HG03354 (cell line): Measurements from ENCODE around the gene KRTAP10-7.
"Not testable (repeated sequence)": the region's sequence is repeated elsewhere in the genome, so short reads cannot be mapped to it uniquely, and the experiment has no call there.

ENCODE experiments used
- ATAC-seq: cut with Tn5 transposase; IDR thresholded peaks from one replicate; pipeline ENCODE4 v1.9.1; 2021; ENCODE audit warnings: mild to moderate bottlenecking; ENCODE audit not compliant: unreplicated experiment, poor library complexity, severe bottlenecking

Gene KRTAP10-7

GRCh38 chr21:44627181-44627822 lies 26.9 kb downstream of the KRTAP10-7 start:
- not testable (repeated sequence) for ATAC-seq

- ATAC-seq: not testable (repeated sequence)
These were observed 27.4 kb downstream of the KRTAP10-7 start for GRCh38 chr21:44627831-44628233.

- no peak for ATAC-seq
These were observed 28.5 kb downstream of the KRTAP10-7 start for GRCh38 chr21:44628707-44629391.

- no peak for ATAC-seq
These were observed 30.0 kb downstream of the KRTAP10-7 start for GRCh38 chr21:44630440-44630839.

- no peak for ATAC-seq
These were observed 31.7 kb downstream of the KRTAP10-7 start for GRCh38 chr21:44632067-44632466.

- no peak for ATAC-seq
These were observed 36.0 kb downstream of the KRTAP10-7 start for GRCh38 chr21:44636209-44637017.

- ATAC-seq: no peak
These were observed 36.8 kb downstream of the KRTAP10-7 start, which contains the start of gene KRTAP10-10 for GRCh38 chr21:44637018-44637850. Gene KRTAP10-10, plus strand, starts transcription at chr21:44637356. Its CDS starts 62 bp downstream, at chr21:44637418.

- ATAC-seq: not testable (repeated sequence)
These were observed 37.5 kb downstream of the KRTAP10-7 start for GRCh38 chr21:44637851-44638348.

GRCh38 chr21:44638506-44639330 lies 38.3 kb downstream of the KRTAP10-7 start:
- ATAC-seq: not testable (repeated sequence)

GRCh38 chr21:44639331-44639655 lies 38.9 kb downstream of the KRTAP10-7 start:
- ATAC-seq: no peak

GRCh38 chr21:44640761-44641160 lies 40.4 kb downstream of the KRTAP10-7 start:
- no peak for ATAC-seq

GRCh38 chr21:44643741-44644310 lies 43.4 kb downstream of the KRTAP10-7 start:
- no peak for ATAC-seq

GRCh38 chr21:44644878-44645277 lies 44.5 kb downstream of the KRTAP10-7 start:
- no peak for ATAC-seq

GRCh38 chr21:44646366-44647221 lies 46.2 kb downstream of the KRTAP10-7 start, which contains the start of gene KRTAP10-11:
Gene KRTAP10-11, plus strand, starts transcription at chr21:44646414. Its CDS starts 45 bp downstream, at chr21:44646459.
- not testable (repeated sequence) for ATAC-seq

- ATAC-seq: no peak
These were observed 46.8 kb downstream of the KRTAP10-7 start for GRCh38 chr21:44647222-44647552.

- ATAC-seq: no peak
These were observed 48.3 kb downstream of the KRTAP10-7 start for GRCh38 chr21:44648557-44649311.
